Ecto neural progenitor cell (in vitro differentiated cells): ENCODE results near the gene PDGFA.
"Not testable (repeated sequence)": the region's sequence is repeated elsewhere in the genome, so short reads cannot be mapped to it uniquely, and the experiment has no call there.

Source experiments
- DNase-seq: peaks from one replicate; pipeline ENCODE4 v3.0.0-alpha.2; 2018; ENCODE audit warnings: low spot score

PDGFA gene

DNA sequence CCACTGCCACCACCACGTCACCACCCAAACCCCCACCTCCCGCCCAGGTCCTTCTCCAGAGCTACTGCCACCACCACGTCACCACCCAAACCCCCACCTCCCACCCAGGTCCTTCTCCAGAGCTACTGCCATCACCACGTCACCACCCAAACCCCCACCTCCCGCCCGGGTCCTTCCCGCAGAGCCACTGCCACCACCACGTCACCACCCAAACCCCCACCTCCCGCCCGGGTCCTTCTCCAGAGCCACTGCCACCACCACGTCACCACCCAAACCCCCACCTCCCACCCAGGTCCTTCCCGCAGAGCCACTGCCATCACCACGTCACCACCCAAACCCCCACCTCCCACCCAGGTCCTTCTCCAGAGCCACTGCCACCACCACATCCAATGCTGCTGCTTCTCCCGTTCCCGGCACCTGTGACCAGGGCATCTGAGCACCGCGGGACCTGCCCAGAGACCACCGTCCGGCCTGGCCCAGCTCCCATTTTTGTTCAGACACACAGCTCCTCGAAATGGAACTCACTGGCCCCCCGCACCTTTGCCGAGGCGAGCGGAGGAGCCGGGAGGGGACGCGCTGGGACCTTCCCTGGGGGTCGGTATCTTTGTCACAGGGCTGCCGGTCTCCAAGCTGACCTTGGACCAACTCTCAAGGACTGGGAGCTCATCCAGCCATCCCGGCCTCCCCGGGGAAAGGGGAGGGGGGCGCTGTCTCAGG is 32.7 kb upstream of the PDGFA start:
- not testable (repeated sequence) for DNase-seq

DNA sequence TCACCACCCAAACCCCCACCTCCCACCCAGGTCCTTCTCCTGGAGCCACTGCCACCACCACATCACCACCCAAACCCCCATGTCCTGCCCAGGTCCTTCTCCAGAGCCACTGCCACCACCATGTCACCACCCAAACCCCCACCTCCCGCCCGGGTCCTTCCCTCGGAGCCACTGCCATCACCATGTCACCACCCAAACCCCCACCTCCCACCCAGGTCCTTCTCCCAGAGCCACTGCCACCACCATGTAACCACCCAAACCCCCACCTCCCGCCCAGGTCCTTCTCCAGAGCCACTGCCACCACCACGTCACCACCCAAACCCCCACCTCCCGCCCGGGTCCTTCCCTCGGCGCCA is 31.9 kb upstream of the PDGFA start:
- not testable (repeated sequence) for DNase-seq

DNA sequence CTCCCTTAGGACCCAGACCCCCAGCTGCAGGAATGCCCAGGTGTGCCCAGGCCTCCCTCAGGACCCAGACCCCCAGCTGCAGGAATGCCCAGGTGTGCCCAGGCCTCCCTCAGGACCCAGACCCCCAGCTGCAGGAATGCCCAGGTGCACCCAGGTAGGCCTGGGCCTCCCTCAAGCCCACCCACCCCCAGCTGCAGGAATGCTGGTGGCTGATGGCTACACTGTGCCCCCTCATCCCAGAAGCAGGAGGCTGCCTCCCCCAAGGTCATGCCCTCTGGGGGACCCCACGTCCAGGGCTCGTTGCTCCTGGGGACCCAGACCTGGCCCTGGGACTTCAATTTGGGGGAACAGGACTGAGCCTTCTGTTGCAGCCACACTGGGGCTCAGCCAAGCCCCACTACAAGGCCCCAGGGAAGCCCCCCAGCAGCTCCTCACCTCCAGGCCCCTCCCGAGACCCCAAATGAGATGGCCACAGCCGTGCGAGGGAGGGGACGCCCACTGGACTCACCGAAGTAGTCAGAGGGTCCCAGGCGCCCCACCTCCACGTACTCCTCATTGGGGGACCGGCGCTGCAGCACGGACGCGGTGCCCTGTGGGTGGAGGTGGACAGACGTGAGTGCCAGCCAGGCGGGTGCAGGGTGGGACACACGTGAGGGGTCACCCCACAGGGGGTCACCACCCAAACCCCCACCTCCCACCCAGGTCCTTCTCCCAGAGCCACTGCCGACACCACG is 31.4 kb upstream of the PDGFA start:
- DNase-seq: no peak

DNA sequence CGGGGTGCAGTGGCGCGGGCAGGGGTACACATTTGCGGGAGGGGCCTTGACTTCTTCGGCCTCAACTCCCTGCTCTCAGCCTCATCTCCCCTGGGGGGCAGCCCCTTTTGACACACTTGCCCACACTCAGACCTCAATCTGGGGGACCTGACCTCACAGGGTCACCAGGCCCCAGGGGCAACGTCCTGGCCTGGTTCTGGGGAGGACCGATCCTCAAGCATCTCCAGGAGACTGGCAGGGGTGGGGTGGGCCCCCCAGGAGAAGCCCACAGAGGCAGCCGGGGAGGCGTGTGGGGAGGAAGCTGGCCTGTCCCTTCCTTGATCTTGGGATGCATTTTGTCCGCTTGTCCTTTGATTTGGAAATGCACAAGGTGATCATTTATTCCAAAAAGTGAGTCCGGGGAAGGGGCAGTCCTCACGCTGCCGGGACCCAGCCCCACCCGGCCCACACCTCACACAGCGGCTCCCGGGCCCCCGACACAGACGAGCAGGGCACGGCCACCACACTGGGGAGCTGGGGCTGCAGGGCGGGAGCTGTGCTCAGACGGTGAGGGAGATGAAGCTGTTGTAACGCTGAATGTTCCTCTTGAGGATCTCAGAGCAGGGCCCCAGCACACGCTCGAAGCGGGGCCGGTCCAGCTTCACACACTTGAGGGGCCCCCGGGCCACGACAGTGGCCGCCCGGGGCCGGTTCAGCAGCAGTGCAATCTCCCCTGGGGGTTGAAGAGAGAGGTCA is 30.4 kb upstream of the PDGFA start:
- no peak for DNase-seq

DNA sequence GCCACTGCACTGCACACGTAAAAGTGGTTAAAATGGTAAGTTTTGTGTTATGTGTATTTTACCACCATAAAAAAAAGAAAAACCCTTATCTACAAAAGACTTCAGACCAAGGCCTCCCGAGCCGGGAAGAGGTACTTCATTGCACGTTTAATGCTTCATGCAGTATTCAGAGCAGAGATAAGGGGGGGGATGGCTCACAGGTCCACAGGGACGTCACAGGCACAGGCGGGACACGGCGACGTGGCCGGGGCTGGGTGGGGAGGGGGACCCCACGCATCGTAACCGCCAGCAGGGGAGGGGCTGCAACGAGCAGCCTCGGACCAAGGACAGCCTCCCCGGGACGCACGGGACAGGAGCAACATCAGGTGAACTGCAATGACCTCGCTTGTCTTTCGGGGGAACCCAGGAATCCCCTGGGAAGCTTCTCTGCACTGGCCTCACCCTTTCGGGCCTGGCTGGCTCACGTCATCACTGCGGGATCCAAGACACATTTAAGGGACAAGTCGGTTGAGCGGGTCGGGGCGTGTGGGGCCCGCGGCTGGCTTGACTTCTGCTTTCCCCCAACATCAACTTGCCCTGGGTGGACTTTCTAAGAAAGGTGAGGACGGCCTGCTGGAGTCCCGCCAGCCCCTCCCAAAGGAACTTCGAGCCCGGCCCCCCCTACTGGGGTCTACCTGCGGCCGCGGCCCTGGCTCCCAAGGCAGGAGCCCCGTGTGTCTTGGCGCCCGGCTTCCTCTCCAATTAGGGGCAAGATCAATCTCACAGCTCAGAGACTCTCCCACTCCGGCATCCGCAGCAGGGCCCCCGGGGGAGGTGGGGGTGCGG is 29.6 kb upstream of the PDGFA start:
- DNase-seq: no peak

DNA sequence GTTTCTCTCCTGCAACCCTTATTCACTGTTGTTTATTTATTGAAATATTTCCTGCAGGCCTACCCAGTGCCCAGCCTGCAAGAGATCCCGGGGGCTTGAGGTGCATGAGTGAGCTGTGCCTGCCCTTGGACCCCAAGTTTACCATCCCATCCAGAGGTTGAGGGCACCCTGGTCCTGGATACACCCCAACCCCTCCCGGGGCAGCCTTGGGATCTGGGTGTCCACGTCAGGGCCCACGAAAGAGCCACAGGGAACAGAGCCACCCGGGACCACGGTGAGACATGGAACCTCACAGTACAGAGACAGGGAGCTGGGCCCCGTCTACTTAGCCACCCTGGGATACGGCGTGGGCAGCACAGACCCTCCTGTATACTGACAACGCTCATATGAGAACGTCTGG is 28.8 kb upstream of the PDGFA start:
- DNase-seq: no peak

DNA sequence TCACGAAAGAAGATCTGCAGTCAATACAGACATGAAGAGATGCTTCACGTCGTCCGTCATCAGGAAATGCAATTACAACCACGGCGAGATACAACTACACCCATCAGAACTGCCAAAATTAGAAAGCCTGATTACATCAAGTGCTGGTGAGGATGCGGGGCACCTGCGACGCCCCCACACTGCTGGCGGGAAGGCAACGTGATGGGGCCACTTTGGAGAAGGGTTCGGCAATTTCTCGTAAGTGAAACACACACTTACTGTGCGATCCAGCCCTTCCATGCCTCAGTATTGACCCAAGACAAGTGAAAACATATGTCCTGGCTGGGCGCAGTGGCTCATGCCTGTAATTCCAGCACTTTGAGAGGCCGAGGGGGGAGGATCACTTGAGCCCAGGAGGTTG is 25.8 kb upstream of the PDGFA start:
- no peak for DNase-seq

DNA sequence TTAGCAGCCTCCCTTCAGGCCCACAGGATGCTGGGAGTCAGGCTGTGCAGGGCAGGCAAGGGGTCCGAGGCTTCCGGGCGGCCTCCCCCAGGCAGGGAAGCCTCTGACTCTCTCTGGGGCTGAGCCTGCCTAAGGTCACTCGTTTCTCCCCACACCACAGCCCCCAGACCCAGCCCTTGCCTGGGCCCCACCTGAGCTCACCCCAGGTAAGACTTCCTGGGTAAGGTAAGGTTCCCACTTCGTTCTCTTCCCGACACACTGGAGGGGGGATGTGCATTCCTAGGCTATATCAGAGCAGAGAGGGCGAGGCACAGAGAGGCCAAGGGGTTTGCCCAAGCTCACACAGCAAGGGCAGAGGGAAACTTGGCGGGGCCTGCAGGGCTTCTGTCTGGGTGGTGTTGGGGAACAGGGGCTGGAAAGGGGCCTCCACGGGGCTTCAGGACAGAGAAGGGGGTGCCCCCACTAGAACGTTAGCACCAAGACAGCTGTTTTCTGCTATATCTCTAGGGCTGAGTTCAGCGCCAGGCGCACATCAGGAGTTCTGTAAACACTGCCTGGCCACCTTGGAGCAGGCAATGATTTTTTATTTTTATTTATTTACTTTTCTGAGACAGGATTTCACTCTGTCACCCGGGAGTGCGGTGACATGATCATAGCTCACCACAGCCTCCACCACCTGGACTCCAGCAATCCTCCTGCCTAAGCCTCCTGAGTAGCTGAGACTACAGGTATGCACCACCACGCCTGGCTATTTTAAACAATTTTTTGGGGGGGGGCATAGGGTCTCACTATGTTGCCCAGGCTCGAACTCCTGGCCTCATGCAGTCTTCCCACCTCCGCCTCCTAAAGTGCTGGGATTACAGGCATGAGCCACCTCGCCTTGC is 24.9 kb upstream of the PDGFA start:
- no peak for DNase-seq

DNA sequence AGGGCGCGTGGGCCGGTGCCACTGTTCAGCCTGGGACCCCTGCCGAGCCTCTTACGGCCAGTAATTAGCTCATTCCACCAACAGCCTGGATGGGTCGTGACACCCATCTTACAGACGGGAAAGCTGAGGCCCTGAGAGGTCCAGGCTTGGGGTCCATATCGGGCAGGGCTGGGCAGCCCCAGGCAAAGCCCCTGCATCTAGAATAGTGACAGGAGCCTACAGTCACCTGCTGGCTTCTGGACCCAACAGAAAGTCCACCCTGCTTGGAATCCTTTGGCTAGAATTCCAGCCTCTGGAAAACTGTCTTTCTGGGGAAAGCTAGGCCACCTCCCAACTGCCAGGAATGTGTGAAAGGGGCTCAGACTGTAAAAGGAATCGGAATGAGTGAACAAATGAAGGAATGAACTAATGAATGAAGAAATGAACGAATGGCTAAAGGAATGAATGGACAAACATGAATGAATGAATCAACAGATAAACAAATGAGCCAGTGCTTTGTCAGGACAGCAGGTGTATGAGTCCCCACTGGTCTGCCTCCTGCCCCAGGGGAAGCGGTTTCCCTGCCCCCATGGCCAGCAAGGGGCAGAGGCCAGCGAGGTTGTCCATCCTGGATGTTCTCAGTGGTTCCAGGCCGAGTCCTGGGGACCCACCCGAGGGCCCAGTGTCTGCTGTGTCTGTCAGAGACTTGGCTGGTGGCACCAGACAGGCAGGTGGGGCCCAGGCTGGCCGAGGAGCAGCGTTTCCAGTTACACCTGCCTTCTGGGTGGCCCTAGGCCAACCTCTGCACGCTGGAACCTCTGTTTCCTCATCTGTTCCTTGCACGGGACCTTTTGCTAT is 24.1 kb upstream of the PDGFA start:
- no peak for DNase-seq

DNA sequence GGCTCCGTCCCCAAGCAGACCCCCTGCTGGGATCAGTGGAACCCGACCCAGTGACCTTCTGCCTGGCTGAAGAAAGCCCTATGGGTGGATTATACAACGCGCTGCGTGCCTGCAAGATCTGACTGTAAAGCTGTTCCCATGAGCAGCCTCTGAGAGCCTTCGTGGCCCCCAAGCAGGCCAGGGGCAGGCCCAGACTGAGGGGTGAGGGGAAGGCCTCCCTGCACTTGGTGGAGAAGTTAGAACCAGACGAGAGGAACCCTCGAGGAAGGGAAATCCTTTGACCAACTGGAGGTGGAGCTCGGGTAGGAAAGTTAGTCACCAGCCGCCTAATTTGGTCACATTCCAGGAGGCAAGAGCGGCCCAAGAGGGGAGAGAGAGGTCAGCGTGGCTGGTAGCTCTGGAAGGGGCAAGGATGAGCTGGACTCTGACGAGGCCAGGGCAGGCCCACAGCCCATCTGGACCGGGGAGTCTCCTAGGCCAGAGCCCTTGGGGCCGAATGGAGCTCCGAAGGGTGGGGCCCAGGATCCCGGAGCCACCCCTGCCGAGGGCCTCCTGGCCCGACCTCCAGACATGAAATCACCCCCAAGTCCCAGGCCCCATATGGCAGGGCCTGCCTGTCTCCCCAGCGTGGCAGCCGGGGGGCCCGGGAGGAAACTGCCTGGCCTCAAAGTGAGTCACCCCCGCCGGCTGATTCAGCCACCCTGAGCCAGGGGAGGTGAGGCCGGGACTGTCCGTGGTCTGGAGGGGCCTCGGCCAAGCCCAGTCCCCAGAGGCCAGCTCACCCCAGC is 23.3 kb upstream of the PDGFA start:
- no peak for DNase-seq

DNA sequence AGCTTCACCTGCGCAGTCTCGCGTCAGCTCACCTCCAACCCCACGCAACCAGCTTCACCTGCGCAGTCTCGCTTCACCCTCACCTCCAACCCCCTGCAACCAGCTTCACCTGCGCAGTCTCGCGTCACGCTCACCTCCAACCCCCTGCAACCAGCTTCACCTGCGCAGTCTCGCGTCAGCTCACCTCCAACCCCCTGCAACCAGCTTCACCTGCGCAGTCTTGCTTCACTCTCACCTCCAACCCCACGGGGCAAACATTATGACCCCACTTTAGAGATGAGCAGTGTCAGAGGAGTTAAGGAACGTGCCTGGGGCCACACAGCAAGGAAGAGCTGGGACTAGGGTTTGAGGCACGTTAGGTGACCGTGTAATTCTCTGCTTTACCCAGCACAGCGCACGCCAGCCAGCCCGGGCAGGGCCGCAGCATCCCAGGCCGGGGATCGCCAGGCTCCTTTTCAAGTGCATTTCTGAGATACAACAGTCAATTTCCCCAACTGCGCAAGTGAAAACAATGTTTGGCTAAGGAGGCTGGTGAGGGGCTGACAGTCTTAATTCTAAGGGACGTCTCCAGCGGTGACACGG is 22.6 kb upstream of the PDGFA start:
- DNase-seq: no peak

DNA sequence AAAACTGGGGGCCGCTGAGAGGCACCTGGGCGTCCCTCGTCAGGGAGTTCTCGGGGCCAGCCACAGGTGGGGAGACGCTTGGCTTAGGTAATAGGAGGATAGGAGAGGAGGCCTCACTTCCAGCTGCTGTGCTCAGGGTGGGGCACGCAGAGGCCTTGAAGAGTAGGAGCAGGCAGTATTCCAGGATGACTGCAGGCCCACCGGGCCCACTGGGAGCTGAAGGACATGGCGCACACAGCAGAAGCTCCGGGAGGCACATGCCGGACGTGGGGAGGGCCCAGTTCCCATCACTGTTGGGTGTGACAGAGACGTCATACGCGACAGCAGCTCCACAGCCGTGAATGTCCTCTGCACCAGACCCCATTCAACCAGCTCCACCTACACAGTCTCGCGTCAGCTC is 22.0 kb upstream of the PDGFA start:
- DNase-seq: no peak

DNA sequence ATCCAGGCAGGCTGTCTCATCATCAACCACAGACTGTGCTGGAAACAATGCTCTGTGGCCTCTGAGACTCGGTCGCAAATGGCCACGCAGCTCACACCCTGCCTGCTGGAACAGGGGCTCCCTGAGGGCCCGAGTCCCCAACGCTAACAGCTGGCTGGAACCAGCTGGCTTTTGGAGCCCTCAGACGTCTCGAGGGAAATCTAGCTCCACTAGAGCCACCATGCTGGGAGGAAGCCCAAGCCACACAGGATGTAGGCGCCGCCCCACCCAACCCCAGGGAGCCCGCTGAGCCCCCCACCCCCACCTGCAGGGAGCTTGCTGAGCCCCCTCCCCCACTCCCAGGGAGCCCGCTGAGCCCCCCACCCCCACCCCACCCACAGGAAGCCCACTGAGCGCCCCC is 21.4 kb upstream of the PDGFA start:
- DNase-seq: no peak

DNA sequence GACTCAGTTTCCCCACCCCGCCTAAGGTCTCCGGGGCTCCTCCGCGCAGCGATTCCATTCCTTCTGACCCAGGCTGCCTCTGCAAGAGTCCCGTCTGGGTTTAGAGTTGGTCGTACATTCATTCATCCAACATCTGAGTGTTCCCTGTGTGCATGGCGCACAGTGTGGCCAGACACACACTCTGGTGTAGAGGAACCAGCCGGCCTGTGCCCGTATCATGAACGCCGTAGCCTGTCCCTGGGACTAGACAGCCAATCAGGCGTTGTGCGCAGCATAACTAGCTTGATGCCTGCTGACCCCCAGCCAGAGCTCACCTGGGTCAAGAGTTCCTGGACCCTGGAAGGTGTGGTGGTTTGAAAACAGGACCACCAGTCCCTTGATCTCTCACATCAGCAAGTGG is 20.9 kb upstream of the PDGFA start:
- no peak for DNase-seq

DNA sequence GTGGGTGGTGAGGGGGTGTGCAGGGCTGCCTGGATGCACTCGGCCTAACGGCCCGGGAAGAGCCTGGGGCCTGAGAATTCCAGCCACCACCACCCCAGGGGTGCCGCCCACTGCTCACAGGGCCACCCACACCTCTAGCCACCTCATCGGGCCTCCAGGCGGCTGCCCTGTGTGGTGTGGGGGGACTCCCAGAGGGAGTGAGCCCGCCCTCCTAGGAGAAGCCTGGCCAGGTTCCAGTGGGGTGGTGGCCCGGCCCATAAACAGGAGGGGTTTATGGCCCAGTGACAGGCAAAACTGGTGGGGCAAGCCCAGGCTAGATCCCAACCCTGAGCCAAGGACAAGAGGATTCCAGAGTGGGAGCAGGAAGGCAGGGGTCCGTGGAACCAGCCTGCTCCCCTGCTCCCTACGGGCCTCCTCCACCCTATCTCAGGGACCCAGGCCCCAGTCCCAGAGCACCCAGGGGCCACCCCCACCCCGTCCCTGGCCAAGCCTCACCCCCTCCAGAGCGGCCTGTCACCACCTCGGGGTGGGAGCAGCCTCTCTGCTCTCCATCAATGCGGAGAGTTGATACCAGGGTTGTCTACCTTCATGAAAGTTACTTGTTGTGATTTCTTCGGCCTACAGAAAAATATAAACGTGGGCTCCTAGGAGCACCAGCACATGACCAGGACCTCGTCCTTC is 20.2 kb upstream of the PDGFA start:
- no peak for DNase-seq

DNA sequence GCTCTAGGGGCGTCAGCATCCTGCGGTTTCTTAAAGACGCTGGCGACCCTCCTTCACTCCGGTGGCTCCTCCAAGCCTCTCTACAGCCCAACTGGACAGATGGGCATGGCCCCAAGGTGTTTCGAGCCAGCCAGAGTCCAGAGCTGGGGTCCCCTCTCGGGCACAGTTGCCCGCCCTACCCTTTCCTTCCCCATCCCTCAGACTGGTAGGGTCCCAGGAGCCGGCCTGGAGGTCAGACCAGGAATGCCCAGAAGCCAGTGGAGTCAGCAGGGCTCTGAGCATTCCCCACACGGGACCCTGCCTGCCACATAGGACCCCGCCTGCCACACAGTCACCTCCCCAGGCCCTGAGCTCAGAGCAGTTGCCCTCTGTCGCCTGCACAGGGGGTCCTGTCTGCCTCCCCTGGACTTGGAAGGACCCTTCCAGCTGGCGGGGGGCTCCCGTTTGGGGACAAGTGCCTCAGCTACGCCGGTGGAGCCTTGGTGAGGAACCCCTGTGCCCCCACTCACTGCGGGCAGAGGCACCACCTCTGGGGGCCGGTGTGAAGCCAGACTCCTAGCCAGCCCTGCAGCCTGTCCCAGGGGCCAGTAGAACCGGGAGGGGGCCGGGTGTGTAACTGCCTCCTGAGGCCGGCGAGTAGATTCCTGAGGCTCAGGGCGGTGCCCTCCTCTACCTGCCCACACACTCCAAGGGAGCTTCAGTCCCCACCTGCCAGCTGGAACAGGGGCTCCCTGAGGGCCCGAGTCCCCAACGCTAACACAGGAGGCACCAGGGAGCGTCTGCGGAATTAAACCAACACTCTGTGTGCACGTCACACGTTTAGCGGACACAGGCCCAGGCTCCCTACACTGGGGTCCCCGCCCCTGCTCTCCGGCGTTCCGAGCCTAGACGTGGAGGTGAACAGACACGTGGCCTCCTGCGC is 19.4 kb upstream of the PDGFA start:
- no peak for DNase-seq

DNA sequence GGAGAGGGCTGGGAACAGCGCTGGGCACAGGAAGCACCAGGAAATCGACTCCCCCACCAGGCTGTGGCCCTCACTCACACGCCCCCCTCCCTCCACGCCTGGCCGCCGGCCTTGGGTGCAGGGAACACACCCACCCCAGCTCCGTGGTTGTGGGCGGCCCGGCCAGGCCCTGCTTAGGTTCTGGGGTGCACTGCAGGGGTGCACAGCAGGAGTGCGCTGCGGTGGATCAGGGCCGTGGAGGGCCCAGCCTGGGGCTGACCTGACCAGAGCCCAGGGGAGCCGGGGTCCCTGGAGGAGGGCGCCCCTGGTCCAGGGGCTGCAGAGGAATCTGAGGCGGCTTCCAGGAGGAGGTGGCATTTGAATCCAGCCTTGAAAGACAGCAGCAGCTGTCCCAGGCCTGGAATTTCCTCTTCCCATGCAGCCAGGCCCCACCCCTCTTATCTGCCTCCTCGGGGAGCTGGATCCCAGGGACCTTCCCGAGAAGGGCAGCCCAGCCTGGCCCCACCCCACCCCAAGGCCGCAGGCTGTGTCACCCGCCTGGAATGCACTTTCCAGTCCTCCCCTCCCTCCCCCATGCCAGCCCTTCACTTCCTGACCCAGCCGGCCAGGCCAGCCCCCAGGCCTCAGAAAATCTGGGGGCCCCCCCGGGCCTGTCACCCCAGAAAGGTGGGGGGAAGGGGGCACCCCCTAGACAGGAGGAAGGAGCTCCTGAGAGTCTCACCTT is 18.4 kb upstream of the PDGFA start:
- no peak for DNase-seq
